Left ventricle myocardium inferior (tissue), 1 donor: Measurements from ENCODE around the gene EP400. TPM values are rescaled to one million over a fixed set of nuclear protein-coding genes. Genes with fewer than 3 reads are reported as not detected.

Experiments
- DNase-seq: peaks from one replicate; pipeline ENCODE4 v3.0.0-alpha.2; 2020
- H3K27ac ChIP-seq: fragments of 200-600 bp; replicated peaks from 2 replicates; pipeline ENCODE4 v1.8.0; 2021
- H3K27me3 ChIP-seq: fragments of 200-600 bp; 2 replicates; pipeline ENCODE4 v1.8.0; 2021; ENCODE audit warnings: low read depth
- H3K36me3 ChIP-seq: fragments of 200-600 bp; 2 replicates; pipeline ENCODE4 v1.8.0; 2021
- H3K4me1 ChIP-seq: fragments of 200-600 bp; 2 replicates; pipeline ENCODE4 v1.8.0; 2021
- H3K4me3 ChIP-seq: fragments of 200-600 bp; 2 replicates; pipeline ENCODE4 v1.8.0; 2021; ENCODE audit warnings: mild to moderate bottlenecking, moderate library complexity
- H3K9me3 ChIP-seq: fragments of 200-600 bp; replicated peaks from 2 replicates; pipeline ENCODE4 v1.8.0; 2021
- intact Hi-C: fragments of 100-400 bp; cut with micrococcal nuclease; formaldehyde crosslinking; loops from one replicate; pipeline ENCODE4 v1.11.0; 2022
- total RNA-seq: library from RNA; stranded (reverse); fragmentation: NEBNext Ultra II Directional; extraction: Animal tissue kit (Norgen Biotek cat#: 25700); gene quantifications from one replicate; pipeline ENCODE4 v1.2.1, GENCODE V29; 2021
- TF ChIP-seq, protein P1 (sequence below): fragments of 200-600 bp; IDR thresholded peaks from 2 replicates; pipeline ENCODE4 v1.8.0; 2021; ENCODE audit warnings: antibody characterized with exemption, mild to moderate bottlenecking, borderline replicate concordance
- donor health status: DM: no; HTN: yes; CAD: no; lungs with severe emphysema.

Gene EP400
- total RNA-seq, 1 donor from 2014 or later, result 15.3 TPM

DNA sequence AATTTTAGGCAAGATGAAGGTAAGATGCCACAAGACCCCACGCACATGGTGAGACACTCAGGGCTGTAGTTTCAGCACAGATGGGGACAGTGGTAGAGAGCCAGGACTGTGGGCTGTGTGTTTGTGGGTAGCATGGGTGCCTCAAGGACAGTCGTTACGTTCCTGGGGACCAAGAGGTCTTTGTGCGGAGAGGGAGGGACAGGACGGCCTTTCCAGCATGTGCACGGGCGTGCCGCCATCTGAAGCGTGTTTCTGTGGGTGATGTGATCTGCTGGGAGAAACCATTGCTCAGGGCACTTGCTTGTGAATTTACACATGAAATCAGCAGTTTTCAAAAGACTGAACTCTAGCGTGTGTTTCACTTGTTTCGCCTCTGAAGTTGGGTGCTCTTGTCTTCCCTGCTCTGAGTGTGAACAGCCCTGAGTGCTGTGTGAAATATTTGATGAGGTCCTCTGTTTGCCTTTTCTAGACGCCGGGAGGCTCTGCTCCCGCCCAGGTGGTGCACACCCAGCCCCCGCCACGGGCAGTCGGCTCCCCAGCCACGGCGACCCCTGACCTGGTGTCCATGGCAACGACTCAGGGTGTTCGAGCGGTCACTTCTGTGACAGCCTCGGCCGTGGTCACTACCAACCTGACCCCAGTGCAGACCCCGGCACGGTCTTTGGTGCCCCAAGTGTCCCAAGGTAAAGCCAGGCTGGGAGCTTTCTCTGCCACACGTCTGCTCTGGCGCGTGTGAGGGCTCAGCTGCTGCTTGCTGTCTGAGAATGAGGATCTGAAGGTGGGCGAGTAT is 112.1 kb downstream of the EP400 start:
- Histone ChIP-seq H3K27ac (no peak overlapping the region), H3K4me3 (no peak overlapping the region), H3K9me3 (no peaks in the 10 kb centered on the region), H3K27me3 (no peaks in the 10 kb centered on the region), H3K4me1 (no peaks in the 10 kb centered on the region), H3K36me3 (peaks cover 70% of the 10 kb centered on the region)
- intact Hi-C loops, result no loop called here
- no peak for DNase-seq
- TF ChIP-seq, protein P1, sequence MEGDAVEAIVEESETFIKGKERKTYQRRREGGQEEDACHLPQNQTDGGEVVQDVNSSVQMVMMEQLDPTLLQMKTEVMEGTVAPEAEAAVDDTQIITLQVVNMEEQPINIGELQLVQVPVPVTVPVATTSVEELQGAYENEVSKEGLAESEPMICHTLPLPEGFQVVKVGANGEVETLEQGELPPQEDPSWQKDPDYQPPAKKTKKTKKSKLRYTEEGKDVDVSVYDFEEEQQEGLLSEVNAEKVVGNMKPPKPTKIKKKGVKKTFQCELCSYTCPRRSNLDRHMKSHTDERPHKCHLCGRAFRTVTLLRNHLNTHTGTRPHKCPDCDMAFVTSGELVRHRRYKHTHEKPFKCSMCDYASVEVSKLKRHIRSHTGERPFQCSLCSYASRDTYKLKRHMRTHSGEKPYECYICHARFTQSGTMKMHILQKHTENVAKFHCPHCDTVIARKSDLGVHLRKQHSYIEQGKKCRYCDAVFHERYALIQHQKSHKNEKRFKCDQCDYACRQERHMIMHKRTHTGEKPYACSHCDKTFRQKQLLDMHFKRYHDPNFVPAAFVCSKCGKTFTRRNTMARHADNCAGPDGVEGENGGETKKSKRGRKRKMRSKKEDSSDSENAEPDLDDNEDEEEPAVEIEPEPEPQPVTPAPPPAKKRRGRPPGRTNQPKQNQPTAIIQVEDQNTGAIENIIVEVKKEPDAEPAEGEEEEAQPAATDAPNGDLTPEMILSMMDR, result no peak

GRCh38 chr12:132062481-132062880 is 112.7 kb downstream of the EP400 start:
- Histone ChIP-seq H3K4me1 (no peaks in the 10 kb centered on the region), H3K36me3 (peaks cover 70% of the 10 kb centered on the region), H3K4me3 (no peak overlapping the region), H3K27me3 (no peaks in the 10 kb centered on the region), H3K9me3 (no peaks in the 10 kb centered on the region), H3K27ac (no peak overlapping the region)
- DNase-seq, result no peak
- TF ChIP-seq, protein P1, result no peak
- intact Hi-C loops, result no loop called here

- Histone ChIP-seq H3K4me3 (no peak overlapping the region), H3K36me3 (peaks cover 76% of the 10 kb centered on the region), H3K4me1 (no peaks in the 10 kb centered on the region), H3K27ac (no peak overlapping the region), H3K9me3 (no peaks in the 10 kb centered on the region), H3K27me3 (no peaks in the 10 kb centered on the region)
- no peak for DNase-seq
- TF ChIP-seq, protein P1, result no peak
- intact Hi-C loops, result no loop called here
Measured at GRCh38 chr12:132063491-132063890, 113.7 kb downstream of the EP400 start.

DNA sequence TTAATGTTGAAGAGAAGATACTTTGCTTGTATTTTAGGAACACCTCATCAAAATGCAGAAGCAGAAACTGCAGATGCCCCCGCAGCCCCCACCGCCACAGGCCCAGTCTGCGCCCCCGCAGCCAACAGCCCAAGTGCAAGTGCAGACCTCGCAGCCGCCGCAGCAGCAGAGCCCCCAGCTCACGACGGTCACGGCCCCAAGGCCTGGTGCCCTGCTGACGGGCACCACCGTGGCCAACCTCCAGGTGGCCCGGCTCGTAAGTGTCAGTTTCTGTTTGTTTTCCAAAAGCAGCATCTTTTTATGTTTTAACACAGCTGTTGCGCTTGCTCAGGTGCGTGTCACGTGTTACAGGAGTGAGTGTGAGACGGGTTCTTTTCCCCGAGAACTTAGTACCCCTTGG is 114.9 kb downstream of the EP400 start:
- intact Hi-C loops, result no loop called here
- Histone ChIP-seq H3K27ac (no peak overlapping the region), H3K9me3 (no peaks in the 10 kb centered on the region), H3K4me3 (no peak overlapping the region), H3K36me3 (peaks cover 84% of the 10 kb centered on the region), H3K4me1 (no peaks in the 10 kb centered on the region), H3K27me3 (no peaks in the 10 kb centered on the region)
- TF ChIP-seq, protein P1, result no peak
- DNase-seq, result no peak

DNA sequence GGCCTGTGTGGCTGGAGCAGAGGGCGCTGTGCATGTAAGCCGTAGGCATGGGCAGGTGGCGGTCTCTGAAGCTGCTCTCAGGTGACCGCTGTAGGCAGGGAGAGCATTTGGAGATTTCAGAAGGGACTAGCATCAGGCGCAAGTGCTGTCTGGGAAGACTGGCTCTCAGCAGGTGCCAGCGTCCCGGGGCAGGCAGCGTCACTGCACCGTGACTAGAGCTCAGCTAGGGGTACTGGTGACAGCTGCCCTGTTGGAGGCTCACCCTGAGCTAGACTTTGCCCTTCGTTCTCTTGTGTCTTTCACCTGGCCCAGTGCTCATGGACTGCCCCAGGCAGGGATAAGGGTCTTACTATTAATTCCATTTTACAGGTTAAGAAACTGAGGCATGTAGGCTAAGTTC is 115.5 kb downstream of the EP400 start:
- TF ChIP-seq, protein P1, result no peak
- intact Hi-C loops, result no loop called here
- no peaks in the 10 kb centered on the region for H3K9me3 ChIP-seq

More for the DNA sequence above, 115.5 kb downstream of the EP400 start:
- DNase-seq, result no peak
- H3K27me3 ChIP-seq, result no peaks in the 10 kb centered on the region
- peaks cover 89% of the 10 kb centered on the region for H3K36me3 ChIP-seq
- H3K27ac ChIP-seq, result no peak overlapping the region
- no peak overlapping the region for H3K4me3 ChIP-seq
- H3K4me1 ChIP-seq, result no peaks in the 10 kb centered on the region
